C4-2B (cell line): ENCODE results near the gene CCZ1.
"Not testable (repeated sequence)": the region's sequence is repeated elsewhere in the genome, so short reads cannot be mapped to it uniquely, and the experiment has no call there.

Source experiments
- H3K27ac ChIP-seq: fragments of 450-650 bp; 2 replicates; pipeline ENCODE4 v1.5.1; 2017
- ZFX ChIP-seq: fragments of 450-650 bp; IDR thresholded peaks from 2 replicates; pipeline ENCODE4 v1.6.1; 2017
- TF ChIP-seq, protein P1 (sequence below): fragments of 450-650 bp; conservative IDR thresholded peaks from 2 replicates; pipeline ENCODE4 v1.5.1; 2017; ENCODE audit warnings: mild to moderate bottlenecking

The CCZ1 gene

DNA sequence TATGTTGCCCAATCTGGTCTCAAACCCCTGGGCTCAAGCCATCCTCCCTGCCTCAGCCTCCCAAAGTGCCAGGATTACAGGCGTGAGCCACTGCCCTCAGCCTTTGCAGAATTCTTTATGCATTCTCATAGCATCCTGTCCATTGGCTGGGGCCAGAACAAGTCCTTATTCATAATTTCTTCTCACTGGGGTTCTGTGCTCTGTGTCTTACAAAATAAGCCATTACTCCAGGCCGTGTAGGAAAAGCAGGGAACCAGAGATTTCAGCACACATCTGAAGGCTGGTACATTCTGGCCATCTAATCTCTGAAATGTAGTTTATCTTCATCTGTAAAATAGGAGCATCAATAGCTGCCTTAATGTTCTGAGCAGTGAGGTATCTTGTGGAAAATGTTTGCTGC is 28.2 kb upstream of the CCZ1 start:
- H3K27ac ChIP-seq: no peak overlapping the region
- TF ChIP-seq, protein P1, sequence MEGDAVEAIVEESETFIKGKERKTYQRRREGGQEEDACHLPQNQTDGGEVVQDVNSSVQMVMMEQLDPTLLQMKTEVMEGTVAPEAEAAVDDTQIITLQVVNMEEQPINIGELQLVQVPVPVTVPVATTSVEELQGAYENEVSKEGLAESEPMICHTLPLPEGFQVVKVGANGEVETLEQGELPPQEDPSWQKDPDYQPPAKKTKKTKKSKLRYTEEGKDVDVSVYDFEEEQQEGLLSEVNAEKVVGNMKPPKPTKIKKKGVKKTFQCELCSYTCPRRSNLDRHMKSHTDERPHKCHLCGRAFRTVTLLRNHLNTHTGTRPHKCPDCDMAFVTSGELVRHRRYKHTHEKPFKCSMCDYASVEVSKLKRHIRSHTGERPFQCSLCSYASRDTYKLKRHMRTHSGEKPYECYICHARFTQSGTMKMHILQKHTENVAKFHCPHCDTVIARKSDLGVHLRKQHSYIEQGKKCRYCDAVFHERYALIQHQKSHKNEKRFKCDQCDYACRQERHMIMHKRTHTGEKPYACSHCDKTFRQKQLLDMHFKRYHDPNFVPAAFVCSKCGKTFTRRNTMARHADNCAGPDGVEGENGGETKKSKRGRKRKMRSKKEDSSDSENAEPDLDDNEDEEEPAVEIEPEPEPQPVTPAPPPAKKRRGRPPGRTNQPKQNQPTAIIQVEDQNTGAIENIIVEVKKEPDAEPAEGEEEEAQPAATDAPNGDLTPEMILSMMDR: no peak
- TF ChIP-seq ZFX: no peak

DNA sequence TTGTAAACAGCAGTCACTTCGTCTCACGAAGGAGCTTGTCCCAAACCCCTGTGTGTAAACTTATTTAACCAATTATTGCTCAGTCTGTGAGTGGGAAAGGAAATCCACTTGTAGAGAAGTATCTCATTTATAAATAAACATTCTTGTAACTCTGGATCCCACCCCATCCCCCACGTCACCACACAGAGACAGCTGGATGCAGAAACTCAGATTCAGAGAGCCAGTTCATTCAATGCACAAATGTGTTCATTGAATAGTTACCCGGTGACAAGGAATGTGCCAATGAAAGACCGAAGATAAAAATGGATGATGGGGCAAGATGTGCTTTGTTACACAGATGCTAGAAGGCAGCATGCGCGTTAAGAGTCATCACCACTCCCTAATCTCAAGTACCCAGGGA is 26.2 kb upstream of the CCZ1 start:
- no peak for TF ChIP-seq ZFX
- TF ChIP-seq, protein P1: no peak
- H3K27ac ChIP-seq: no peak overlapping the region

DNA sequence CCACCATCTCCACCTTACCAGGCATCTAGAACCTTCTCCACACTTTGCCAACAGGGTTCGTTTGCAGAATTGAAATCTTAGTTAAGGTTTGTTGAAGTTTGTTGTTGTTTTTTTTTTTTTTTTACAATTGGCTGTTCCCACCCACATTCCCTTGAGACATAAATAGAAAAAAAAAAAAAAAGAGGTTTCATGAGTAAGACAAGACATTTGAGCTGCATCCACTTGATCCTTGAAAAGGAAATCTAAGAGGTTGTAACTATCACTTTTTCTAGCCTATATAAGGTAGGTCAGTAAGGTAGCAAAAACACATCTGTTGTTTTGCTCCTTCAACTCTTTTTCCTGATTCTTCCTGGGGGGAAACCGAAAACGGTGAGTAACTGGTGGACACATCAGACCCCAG is 18.9 kb upstream of the CCZ1 start:
- not testable (repeated sequence) for H3K27ac ChIP-seq

DNA sequence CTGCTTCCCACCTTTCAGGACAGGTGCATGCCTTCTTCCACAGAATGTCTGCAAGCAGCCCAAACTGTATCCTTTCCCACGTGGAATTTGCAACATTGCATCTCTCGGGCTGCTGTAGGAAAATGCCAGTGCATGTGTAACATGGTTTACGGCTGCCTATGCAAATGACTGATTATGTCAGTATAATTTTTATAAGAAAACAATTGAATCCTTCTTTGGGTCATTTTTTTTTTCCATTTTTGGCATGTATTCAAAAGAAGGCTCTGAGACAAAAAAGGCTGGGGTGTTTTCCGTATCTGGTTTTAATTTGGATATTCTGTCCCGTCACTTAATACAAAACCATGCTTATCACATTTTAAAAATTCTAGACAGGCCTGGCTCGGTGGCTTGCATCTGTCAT is 18.4 kb upstream of the CCZ1 start:
- not testable (repeated sequence) for H3K27ac ChIP-seq

DNA sequence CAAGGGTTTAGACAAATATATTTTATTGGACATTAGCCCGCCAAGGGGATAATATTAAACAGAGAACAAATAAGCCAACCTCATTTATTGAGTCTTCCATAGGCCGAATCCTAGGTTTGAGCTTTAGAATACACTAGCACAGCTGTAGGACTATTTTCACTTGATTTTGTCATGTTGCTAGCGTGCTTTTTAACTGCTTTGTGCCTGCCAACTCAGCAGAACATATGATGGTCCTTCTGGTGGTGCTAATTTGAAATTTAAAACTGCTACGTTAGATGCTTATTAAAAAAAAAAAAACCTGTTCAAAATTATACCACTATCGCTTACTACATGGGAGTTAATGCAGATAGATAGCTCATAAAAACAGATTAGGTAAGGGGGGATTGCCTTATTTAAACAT is 14.1 kb upstream of the CCZ1 start:
- H3K27ac ChIP-seq: not testable (repeated sequence)

DNA sequence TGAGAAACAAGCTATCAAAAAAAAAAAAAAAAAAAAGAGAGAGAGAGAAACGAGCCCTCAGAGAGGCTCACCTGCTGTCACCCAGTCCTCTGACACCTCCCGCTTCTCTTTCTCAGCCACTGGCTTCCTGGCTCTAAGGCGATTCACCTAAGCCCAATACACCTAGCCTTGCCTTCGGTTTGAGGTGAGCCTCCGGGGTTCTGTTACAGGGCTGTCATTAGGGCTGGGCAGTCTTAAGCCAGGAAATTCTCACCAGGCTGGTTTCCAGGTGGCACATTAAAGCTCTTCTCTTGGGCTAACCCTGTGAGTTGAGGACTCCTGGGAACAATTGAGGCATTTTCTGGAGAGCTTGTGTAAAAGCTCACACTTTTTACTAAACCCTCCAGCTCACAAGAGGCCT is 10.5 kb upstream of the CCZ1 start:
- H3K27ac ChIP-seq: not testable (repeated sequence)

DNA sequence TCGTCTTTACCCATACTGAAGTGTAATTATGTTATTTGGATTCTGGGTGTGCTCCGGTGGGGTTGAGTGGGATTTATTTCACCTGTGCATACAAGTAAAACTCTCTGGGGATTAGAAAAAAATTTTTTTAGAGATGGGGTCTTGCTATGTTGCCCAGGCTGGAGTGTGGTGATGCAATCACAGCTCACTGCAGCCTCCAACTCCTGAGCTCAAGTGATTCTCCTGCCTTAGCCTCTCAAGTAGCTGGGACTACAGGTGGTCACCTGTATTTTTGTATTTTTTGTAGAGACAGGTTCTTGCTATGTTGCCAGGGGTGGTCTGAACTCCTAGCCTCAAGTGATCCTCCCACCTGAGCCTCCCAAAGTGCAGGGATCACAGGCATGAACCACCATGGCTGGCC is 8.3 kb upstream of the CCZ1 start:
- not testable (repeated sequence) for H3K27ac ChIP-seq

DNA sequence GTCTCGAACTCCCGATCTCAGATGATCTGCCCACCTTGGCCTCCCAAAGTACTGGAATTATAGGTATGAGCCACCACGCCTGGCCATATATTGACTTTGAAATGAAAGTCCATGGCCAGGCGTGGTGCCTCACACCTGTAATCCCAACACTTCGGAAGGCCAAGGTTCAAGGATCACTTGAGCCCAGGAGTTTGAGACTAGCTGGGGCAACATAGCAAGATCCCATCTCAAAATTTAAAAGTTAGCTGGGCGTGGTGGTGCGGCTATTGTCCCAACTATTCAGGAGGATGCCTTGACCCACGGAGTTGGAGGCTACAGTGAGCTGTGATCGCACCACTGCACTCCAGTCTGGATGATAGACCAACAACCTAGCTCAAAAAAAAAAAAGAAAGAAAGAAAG is 6.0 kb upstream of the CCZ1 start:
- H3K27ac ChIP-seq: no peak overlapping the region
- no peak for TF ChIP-seq ZFX
- TF ChIP-seq, protein P1: no peak

DNA sequence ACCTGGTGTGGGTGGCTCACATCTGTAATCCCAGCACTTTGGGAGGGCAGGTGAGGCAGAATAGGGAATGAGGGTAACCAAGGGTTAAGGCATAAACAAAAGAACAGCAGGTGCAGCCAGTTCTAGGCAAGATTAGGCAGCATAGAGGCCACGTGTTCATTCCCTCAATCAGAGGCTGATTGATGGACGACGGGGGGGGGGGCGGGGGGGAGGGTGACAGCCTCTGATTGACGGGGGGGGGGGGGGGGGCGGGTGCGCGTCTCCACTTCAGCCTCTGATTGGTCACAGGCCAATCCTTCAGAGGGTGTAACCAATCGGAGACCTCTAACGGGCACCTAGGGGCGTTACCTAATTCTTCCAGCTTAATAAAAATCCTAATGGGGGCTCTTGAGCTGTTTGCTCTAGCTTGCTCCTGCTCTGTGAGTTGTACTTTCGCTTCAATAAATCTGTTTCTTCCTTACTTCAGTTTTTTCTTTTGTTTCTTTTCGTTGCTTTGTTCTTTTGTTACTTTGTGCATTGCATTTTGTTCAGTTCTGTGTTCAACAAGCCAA is 1.1 kb upstream of the CCZ1 start:
- H3K27ac ChIP-seq: not testable (repeated sequence)

DNA sequence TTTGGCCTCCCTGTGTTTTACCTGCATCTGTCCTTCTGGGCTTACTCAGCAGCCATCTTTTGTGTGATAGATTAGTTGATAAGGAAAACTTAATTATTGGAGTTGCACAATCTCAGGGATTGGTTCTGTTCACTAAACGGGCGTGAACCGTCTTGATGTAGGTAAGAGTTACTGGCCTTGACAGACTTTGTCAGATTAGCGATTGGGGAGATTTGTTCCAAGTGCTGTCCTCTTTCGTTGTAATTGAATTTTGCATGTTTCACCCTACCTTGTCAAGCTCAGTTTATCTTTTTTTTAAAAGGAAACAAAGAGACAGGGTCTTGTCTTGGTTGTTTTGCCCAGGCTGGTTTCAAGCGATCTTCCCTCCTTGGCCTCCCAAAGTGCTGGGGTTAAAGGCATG is 4.5 kb downstream of the CCZ1 start:
- not testable (repeated sequence) for H3K27ac ChIP-seq

DNA sequence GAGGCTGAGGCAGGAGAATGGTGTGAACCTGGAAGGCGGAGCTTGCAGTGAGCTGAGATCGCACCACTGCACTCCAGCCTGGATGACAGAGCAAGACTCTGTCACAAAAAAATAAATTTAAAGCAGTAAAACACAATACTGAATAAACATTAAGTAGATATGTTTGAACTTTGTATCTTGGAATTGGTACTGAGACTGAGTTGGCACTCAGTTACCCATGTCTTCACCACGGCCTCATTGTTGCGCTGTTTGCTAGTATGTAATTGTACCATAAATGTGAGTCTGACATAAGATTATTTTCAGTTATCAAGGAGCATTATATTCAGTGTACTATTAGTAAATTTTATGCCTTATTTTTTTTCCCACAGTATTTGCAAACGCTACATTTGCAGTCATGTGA is 6.2 kb downstream of the CCZ1 start:
- not testable (repeated sequence) for H3K27ac ChIP-seq

DNA sequence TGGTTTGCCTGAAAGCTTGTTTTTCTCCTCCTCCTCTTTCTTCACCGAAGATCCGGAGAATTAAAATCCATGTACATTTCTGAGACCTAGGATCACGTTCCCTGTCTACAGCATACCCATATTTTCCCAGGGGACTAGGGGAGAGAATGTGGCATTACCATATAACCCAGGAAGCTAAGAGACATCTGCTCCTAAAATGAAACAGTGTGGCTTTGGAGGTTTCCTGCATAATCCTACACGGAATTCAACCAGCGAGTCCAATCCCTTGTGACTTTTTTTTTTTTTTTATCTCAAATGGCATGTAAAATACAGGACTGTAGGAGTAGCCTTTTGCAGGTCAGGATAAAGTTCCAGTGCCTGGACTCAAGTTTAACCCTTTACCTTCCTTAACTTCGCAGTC is 10.3 kb downstream of the CCZ1 start:
- not testable (repeated sequence) for H3K27ac ChIP-seq

DNA sequence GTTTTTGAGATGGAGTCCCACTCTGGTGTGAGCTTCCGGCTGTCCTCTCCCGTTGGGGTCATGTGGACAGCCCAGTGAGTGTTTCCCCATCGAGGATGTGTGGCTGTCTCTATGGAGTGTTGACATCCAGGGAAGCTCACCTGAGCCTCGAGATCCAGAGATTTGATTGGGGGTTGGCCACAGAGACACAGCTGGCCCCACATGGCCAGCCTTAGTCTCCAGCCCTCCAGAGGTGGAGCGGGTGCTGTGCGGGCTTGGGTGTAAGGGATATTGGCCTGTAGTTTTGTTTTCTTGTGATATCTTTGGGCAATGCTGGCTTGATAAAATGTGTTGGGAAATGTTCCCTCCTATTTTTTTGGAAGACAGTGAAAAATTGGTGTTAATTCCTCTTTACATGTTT is 18.0 kb downstream of the CCZ1 start:
- H3K27ac ChIP-seq: not testable (repeated sequence)

DNA sequence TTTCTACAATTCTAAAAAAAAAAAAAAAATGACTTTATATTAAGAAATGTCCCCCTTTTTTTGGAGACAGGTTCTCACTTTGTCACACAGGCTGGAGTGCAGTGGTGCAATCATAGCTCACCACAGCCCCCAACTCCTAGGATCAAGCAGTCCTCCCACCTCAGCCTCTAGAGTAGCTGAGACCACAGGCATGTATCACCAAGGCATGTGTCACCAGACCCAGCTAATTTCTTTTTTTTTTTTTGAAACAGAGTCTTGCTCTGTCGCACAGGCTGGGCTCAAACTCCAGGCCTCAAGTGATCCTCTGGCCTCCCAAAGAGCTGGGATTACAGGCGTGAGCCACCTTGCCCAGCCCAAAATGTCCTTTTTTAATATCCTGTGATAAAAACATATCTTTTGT is 25.6 kb downstream of the CCZ1 start:
- not testable (repeated sequence) for H3K27ac ChIP-seq

DNA sequence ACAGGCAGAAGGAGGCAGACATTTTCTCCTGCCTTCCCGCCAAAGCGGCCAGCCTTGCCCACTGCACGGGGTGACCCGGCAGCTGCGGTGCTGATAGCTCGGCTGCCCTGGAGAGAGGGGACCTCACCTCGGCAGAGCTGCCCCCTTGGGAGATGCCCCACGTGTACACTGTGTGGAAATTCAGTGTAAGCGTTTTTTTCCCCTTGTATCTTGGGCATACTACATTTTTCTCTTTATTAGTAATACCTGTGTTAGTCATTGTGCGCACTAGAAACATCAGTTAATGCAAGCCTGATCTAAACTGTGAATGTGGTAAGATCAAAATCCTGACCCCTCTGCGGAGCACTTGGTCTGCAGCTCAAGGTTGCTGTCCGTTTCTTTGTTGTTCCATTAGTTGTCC is 26.1 kb downstream of the CCZ1 start:
- H3K27ac ChIP-seq: not testable (repeated sequence)

DNA sequence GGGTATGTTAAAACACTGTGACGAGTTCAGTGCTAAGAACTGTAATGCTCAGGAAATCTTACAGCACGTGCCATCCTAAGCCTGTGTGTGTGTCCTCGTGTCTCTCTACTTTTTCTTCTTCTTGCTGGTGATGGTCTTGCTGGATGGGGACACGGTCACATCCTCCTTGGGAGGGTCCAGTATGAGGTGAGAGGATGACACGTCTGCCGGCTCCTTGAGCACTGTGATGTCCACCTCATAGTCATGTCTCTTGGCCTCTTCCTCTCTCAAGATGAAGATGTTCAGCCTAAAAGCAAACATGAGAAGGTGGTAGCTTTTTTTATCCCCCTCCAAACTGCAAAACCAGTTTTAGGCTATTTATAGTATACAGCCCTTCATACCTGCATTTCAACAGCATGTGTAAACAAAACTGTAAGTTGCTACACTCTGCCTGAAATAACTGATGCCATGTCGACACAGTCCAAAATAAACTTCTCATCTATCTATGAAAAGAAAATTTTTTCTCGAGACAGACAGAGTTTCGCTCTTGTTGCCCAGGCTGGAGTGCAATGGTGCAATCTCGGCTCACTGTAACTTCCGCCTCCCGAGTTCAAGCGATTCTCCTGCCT is 27.8 kb downstream of the CCZ1 start:
- H3K27ac ChIP-seq: not testable (repeated sequence)

DNA sequence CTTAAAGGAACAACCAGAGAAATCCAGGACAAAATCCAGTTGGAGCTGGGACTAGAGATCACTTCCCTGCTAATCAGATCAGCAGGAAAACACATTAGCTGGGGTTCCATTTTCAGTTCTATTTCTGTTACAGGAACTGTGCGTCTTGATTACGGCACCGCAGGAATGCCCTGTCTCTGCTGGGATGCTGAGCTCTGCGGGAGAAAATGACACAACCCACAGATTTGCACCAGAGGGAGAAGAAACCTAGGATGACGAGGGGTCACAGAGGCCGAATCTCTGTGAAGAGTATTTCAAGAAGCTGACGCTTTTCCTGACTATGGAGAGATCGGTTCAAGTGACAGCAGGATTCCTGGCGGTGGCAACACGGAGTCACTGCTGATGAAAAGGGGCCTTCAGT is 31.8 kb downstream of the CCZ1 start:
- H3K27ac ChIP-seq: not testable (repeated sequence)

DNA sequence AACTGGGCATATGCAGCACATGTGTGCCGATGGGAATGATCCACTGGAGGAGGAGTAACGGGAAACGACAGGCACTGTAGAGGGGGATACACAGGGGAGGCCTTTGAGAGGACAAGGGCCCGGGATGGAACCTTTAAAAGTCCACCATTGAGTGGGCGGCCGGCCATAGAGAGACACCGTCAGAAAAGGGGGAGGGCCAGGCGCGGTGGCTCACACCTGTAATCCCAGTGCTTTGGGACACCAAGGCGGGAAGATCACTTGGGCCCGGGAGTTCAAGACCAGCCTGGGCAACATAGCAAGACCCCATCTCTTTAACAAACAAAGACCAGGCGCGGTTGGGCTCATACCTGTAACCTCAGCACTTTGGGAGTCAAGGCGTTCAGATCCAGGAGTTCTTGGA is 32.7 kb downstream of the CCZ1 start:
- H3K27ac ChIP-seq: not testable (repeated sequence)

DNA sequence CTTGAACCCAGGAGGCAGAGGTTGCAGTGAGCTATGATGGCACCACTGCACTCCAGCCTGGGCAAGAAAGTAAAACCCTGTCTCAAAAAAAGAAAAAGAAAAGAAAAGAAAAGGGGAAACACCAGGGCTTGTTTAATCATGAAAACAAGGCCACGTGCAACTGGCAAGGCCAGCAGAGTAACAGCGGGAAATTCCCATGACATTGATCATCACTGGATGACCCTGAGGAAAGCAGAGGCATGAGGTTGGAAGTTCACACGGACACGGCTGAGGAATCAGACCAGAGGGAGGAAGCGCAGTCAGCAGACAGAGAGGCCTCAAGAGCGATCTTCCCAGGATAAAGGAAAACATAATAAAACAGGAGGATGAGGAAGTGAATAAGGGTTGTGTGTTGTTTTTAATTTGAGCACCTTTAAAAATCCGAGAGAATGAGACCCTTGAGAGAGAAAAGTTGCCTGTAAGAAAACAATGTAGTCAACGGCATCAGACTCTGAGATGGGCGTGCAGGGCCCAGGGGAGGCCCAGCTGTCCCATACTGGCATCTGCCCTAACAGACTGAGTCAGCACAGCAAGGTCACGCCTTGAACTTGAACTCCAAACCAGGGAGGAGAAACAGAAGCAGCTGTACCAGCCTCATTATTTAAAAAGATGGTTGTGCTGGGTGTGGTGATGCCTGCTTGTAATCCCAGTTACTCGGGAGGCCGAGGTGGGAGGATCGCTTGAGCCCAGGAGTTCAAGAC is 33.5 kb downstream of the CCZ1 start:
- not testable (repeated sequence) for H3K27ac ChIP-seq
